Ovary (tissue), 3 donors: ENCODE results near the gene RBP5.

Source experiments
- POLR2A ChIP-seq: fragments of 450-650 bp; IDR thresholded peaks from one replicate; pipeline ENCODE4 v1.6.1; 2017; ENCODE audit warnings: antibody characterized with exemption, mild to moderate bottlenecking, moderate library complexity
- TF ChIP-seq, protein P1 (sequence below), 3 donors: fragments of 450-650 bp in 2 of 3; fragments of 200-600 bp in 1 of 3; IDR thresholded peaks; one replicate each; pipeline versions ENCODE4 v1.5.1 to v1.8.0; 2016 to 2022; ENCODE audit warnings: antibody characterized with exemption in 3 of 3, mild to moderate bottlenecking in 1 of 3
- donor health status: DM: no; HTN: no; CAD: no.

DNA sequence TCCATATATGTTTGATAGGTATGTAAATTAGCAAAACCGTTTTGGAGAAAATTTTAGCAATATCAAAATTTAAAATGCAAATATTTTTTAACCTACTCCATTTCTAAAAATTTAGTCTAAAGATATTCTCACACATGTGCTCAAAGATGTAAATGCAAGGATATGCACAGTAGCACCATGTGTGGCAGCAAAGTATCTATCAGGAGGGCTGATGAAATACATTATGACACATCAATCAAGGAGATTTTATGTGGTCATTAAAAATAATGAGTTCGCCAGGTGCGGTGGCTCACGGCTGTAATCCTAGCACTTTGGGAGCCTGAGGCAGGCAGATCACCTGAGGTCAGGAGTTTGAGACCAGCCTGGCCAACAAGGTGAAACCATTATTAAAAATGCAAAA is 28.4 kb downstream of the RBP5 start:
- TF ChIP-seq POLR2A: no peak
- TF ChIP-seq, protein P1, sequence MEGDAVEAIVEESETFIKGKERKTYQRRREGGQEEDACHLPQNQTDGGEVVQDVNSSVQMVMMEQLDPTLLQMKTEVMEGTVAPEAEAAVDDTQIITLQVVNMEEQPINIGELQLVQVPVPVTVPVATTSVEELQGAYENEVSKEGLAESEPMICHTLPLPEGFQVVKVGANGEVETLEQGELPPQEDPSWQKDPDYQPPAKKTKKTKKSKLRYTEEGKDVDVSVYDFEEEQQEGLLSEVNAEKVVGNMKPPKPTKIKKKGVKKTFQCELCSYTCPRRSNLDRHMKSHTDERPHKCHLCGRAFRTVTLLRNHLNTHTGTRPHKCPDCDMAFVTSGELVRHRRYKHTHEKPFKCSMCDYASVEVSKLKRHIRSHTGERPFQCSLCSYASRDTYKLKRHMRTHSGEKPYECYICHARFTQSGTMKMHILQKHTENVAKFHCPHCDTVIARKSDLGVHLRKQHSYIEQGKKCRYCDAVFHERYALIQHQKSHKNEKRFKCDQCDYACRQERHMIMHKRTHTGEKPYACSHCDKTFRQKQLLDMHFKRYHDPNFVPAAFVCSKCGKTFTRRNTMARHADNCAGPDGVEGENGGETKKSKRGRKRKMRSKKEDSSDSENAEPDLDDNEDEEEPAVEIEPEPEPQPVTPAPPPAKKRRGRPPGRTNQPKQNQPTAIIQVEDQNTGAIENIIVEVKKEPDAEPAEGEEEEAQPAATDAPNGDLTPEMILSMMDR (IDR thresholded peaks at IDR 0.05): no peak
